Mesendoderm (in vitro differentiated cells): Measurements from ENCODE around the gene CNMD.
"Not testable (repeated sequence)": the region's sequence is repeated elsewhere in the genome, so short reads cannot be mapped to it uniquely, and the experiment has no call there.

Experiments used
- DNase-seq: peaks from one replicate; pipeline ENCODE4 v3.0.0; 2013
- H2AK5ac ChIP-seq: 2 replicates; pipeline ENCODE4 v1.6.1; 2013; ENCODE audit warnings: low read length, inconsistent platforms
- H2BK120ac ChIP-seq: 2 replicates; pipeline ENCODE4 v1.6.1; 2013; ENCODE audit warnings: low read depth, mild to moderate bottlenecking, low read length, moderate library complexity, mixed read lengths
- H2BK15ac ChIP-seq: replicated peaks from 2 replicates; pipeline ENCODE4 v1.6.1; 2013; ENCODE audit warnings: low read depth, mild to moderate bottlenecking, moderate library complexity
- H2BK5ac ChIP-seq: 2 replicates; pipeline ENCODE4 v1.6.1; 2013; ENCODE audit warnings: low read length, inconsistent platforms
- H3K18ac ChIP-seq: 2 replicates; pipeline ENCODE4 v1.6.1; 2013; ENCODE audit warnings: mild to moderate bottlenecking, low read length, mixed read lengths
- H3K23ac ChIP-seq: one replicate; pipeline ENCODE4 v1.6.1; 2013; ENCODE audit warnings: low read length
- H3K27ac ChIP-seq: 2 replicates; pipeline ENCODE4 v1.5.1; 2013; ENCODE audit warnings: low read depth, mild to moderate bottlenecking, inconsistent platforms, low read length, moderate library complexity
- H3K27me3 ChIP-seq: 2 replicates; pipeline ENCODE4 v1.6.1; 2013; ENCODE audit warnings: low read length, control low read depth, mild to moderate bottlenecking, inconsistent platforms; ENCODE audit not compliant: insufficient read depth, poor library complexity
- H3K36me3 ChIP-seq: 2 replicates; pipeline ENCODE4 v1.6.1; 2013; ENCODE audit warnings: low read length, inconsistent platforms; ENCODE audit not compliant: control insufficient read depth, insufficient read depth
- H3K4ac ChIP-seq: one replicate; pipeline ENCODE4 v1.6.1; 2013; ENCODE audit warnings: low read depth, mild to moderate bottlenecking, low read length, moderate library complexity
- H3K4me1 ChIP-seq: 2 replicates; pipeline ENCODE4 v1.6.1; 2013; ENCODE audit warnings: low read depth, low read length, inconsistent platforms; ENCODE audit not compliant: control insufficient read depth
- H3K4me2 ChIP-seq: 2 replicates; pipeline ENCODE4 v1.6.1; 2013; ENCODE audit warnings: low read length
- H3K4me3 ChIP-seq: 2 replicates; pipeline ENCODE4 v1.5.1; 2013; ENCODE audit warnings: mild to moderate bottlenecking, low read length
- H3K56ac ChIP-seq: one replicate; pipeline ENCODE4 v1.6.1; 2013; ENCODE audit warnings: low read length
- H3K79me1 ChIP-seq: 2 replicates; pipeline ENCODE4 v1.6.1; 2013; ENCODE audit warnings: low read length, inconsistent platforms
- H3K79me2 ChIP-seq: 2 replicates; pipeline ENCODE4 v1.6.1; 2013; ENCODE audit warnings: mild to moderate bottlenecking, low read length; ENCODE audit not compliant: control insufficient read depth, insufficient read depth
- H3K9ac ChIP-seq: 2 replicates; pipeline ENCODE4 v1.6.1; 2013; ENCODE audit warnings: low read length, inconsistent platforms
- H4K5ac ChIP-seq: one replicate; pipeline ENCODE4 v1.6.1; 2013; ENCODE audit warnings: low read length
- H4K8ac ChIP-seq: one replicate; pipeline ENCODE4 v1.6.1; 2013; ENCODE audit warnings: low read depth, mild to moderate bottlenecking, control low read depth, low read length, moderate library complexity
- WGBS: extraction: QIAGEN DNeasy Blood & Tissue Kit; methylation state at CpG from one replicate; pipeline ENCODE4 v1.1.7; 2013; ENCODE audit warnings: low lambda C conversion rate, missing lambda C conversion rate; ENCODE audit not compliant: insufficient coverage; ENCODE audit errors: extremely low coverage; 5-methylcytosine and 5-hydroxymethylcytosine counted together

The CNMD gene

GRCh38 chr13:52713894-52714293 is 25.7 kb downstream of the CNMD start:
- Histone ChIP-seq H3K56ac (no peak overlapping the region), H3K27ac (no peak overlapping the region), H2BK120ac (no peak overlapping the region), H2AK5ac (no peak overlapping the region), H2BK15ac (no peak overlapping the region), H3K36me3 (no peaks in the 10 kb centered on the region), H3K4me2 (no peak overlapping the region), H3K79me1 (no peaks in the 10 kb centered on the region), H3K4me1 (no peaks in the 10 kb centered on the region), H2BK5ac (no peak overlapping the region), H3K27me3 (no peaks in the 10 kb centered on the region), H4K8ac (no peak overlapping the region), H3K9ac (no peak overlapping the region), H3K18ac (no peak overlapping the region), H3K4me3 (no peak overlapping the region), H3K79me2 (no peaks in the 10 kb centered on the region), H3K23ac (no peak overlapping the region), H3K4ac (no peak overlapping the region), H4K5ac (no peak overlapping the region)
- DNase-seq = no peak
- WGBS = no CpG with 5 or more reads among the region's 3 CpGs

GRCh38 chr13:52712385-52712784 is 27.2 kb downstream of the CNMD start:
- H3K23ac ChIP-seq = no peak overlapping the region
- H3K4me3 ChIP-seq = no peak overlapping the region
- no peak overlapping the region for H3K27ac ChIP-seq
- no peak overlapping the region for H3K4me2 ChIP-seq
- no peak overlapping the region for H2BK15ac ChIP-seq
- H3K56ac ChIP-seq = no peak overlapping the region
- H3K4ac ChIP-seq = no peak overlapping the region
- no peaks in the 10 kb centered on the region for H3K79me2 ChIP-seq
- no peak overlapping the region for H3K9ac ChIP-seq
- H3K4me1 ChIP-seq = no peaks in the 10 kb centered on the region
- DNase-seq = no peak
- no CpG with 5 or more reads among the region's 3 CpGs for WGBS
- H3K79me1 ChIP-seq = no peaks in the 10 kb centered on the region
- H2BK5ac ChIP-seq = no peak overlapping the region
- no peaks in the 10 kb centered on the region for H3K36me3 ChIP-seq
- H3K27me3 ChIP-seq = no peaks in the 10 kb centered on the region
- H3K18ac ChIP-seq = no peak overlapping the region
- H4K8ac ChIP-seq = no peak overlapping the region
- no peak overlapping the region for H2AK5ac ChIP-seq
- H4K5ac ChIP-seq = no peak overlapping the region
- no peak overlapping the region for H2BK120ac ChIP-seq

GRCh38 chr13:52711286-52711685 is 28.3 kb downstream of the CNMD start:
- DNase-seq = peak; percentile 55

GRCh38 chr13:52708266-52708665 is 31.4 kb downstream of the CNMD start:
- H2BK5ac ChIP-seq, H3K4me1 ChIP-seq, H3K4me2 ChIP-seq, H3K18ac ChIP-seq, H3K4me3 ChIP-seq, H3K79me2 ChIP-seq, H2BK120ac ChIP-seq, H3K23ac ChIP-seq, H3K27ac ChIP-seq, DNase-seq, H3K4ac ChIP-seq, H4K5ac ChIP-seq, H3K56ac ChIP-seq, H3K79me1 ChIP-seq, H2BK15ac ChIP-seq, H3K9ac ChIP-seq, H2AK5ac ChIP-seq, H3K27me3 ChIP-seq, H4K8ac ChIP-seq, H3K36me3 ChIP-seq: not testable (repeated sequence)
- WGBS = no CpG with 5 or more reads among the region's 12 CpGs

More at GRCh38 chr13:52711286-52711685, 28.3 kb downstream of the CNMD start:
- H3K56ac ChIP-seq = no peak overlapping the region
- no peak overlapping the region for H3K18ac ChIP-seq
- H2AK5ac ChIP-seq = no peak overlapping the region
- H3K36me3 ChIP-seq = no peaks in the 10 kb centered on the region
- no peak overlapping the region for H3K9ac ChIP-seq
- no peaks in the 10 kb centered on the region for H3K4me1 ChIP-seq
- H3K27me3 ChIP-seq = no peaks in the 10 kb centered on the region
- H4K8ac ChIP-seq = no peak overlapping the region
- no peak overlapping the region for H3K27ac ChIP-seq
- H3K79me2 ChIP-seq = no peaks in the 10 kb centered on the region
- no CpG with 5 or more reads among the region's 3 CpGs for WGBS
- no peak overlapping the region for H3K4me2 ChIP-seq
- H3K4ac ChIP-seq = no peak overlapping the region
- no peak overlapping the region for H3K4me3 ChIP-seq
- H2BK15ac ChIP-seq = no peak overlapping the region
- no peak overlapping the region for H2BK120ac ChIP-seq
- no peak overlapping the region for H4K5ac ChIP-seq
- no peak overlapping the region for H2BK5ac ChIP-seq
- no peak overlapping the region for H3K23ac ChIP-seq
- no peaks in the 10 kb centered on the region for H3K79me1 ChIP-seq

GRCh38 chr13:52707375-52707774 is 32.2 kb downstream of the CNMD start:
- H2BK15ac ChIP-seq = no peak overlapping the region
- H2AK5ac ChIP-seq = no peak overlapping the region
- WGBS = no CpG with 5 or more reads among the region's 1 CpG
- no peaks in the 10 kb centered on the region for H3K27me3 ChIP-seq
- no peak overlapping the region for H3K9ac ChIP-seq
- H2BK120ac ChIP-seq = no peak overlapping the region
- H3K4me2 ChIP-seq = no peak overlapping the region
- no peaks in the 10 kb centered on the region for H3K36me3 ChIP-seq
- H4K8ac ChIP-seq = no peak overlapping the region
- peak; percentile 39 for DNase-seq
- H3K18ac ChIP-seq = no peak overlapping the region
- H3K4ac ChIP-seq = no peak overlapping the region
- no peak overlapping the region for H3K27ac ChIP-seq
- H2BK5ac ChIP-seq = no peak overlapping the region
- no peak overlapping the region for H3K4me3 ChIP-seq
- no peak overlapping the region for H4K5ac ChIP-seq
- no peak overlapping the region for H3K56ac ChIP-seq
- no peak overlapping the region for H3K23ac ChIP-seq
- H3K79me1 ChIP-seq = no peaks in the 10 kb centered on the region
- no peaks in the 10 kb centered on the region for H3K79me2 ChIP-seq
- H3K4me1 ChIP-seq = no peaks in the 10 kb centered on the region

- Histone ChIP-seq H3K36me3 (no peaks in the 10 kb centered on the region), H2BK120ac (no peak overlapping the region), H3K79me2 (no peaks in the 10 kb centered on the region), H3K4me2 (no peak overlapping the region), H2BK5ac (no peak overlapping the region), H3K9ac (no peak overlapping the region), H3K56ac (no peak overlapping the region), H3K27ac (no peak overlapping the region), H4K5ac (no peak overlapping the region), H2BK15ac (no peak overlapping the region), H3K4me1 (peaks cover 4% of the 10 kb centered on the region), H3K4me3 (no peak overlapping the region), H3K4ac (no peak overlapping the region), H2AK5ac (no peak overlapping the region), H3K27me3 (no peaks in the 10 kb centered on the region), H3K23ac (no peak overlapping the region), H3K18ac (no peak overlapping the region), H4K8ac (no peak overlapping the region), H3K79me1 (no peaks in the 10 kb centered on the region)
- no CpG with 5 or more reads among the region's 3 CpGs for WGBS
- DNase-seq = peak; percentile 34
Observed at GRCh38 chr13:52706081-52706480, 33.5 kb downstream of the CNMD start.
